ENCODE results near the gene SPEG. TPM values are rescaled to one million over a fixed set of nuclear protein-coding genes. Genes with fewer than 3 reads are reported as not detected.
A peak's percentile ranks its signal among the peaks of the same experiment; 100 is the strongest.

The SPEG gene
- total and polyA plus RNA-seq, 2 of the 13 experiments (the other 11 are each of a cell fraction or from before 2014, with no cell fraction given) = 0.18 to 0.24 TPM

DNA sequence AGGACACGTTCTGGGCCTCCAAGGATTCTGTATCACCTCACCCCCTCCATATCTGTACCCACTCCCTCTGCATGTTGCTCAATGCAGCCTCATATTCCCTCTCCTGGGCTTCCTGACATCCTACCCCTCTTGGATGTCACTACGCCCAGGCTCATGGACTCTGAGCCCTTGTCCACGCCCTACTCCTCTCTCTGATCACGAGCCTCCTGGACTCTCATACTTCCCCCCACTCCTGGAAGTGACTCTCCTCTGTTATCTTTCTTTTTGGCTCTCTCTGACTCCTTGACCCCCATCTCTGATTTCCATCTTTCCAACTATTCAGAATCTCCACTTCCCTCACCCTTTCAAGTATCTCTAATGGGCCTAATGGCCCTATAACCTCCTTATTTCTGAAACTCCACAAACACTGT is 111.3 kb downstream of the SPEG start (continued):
- TF ChIP-seq PHF20 (CRISPR knock-in tag; IDR thresholded peaks at IDR 0.05) (no peak; the same call in 1 of the 2 replicates), GATAD1 (CRISPR knock-in tag; IDR thresholded peaks at IDR 0.05) (peak; percentile 33; the same call in 1 of the 2 replicates), ZBTB38 (CRISPR knock-in tag; IDR thresholded peaks at IDR 0.05) (peak; percentile 47; the same call in 1 of the 2 replicates), ONECUT2 (CRISPR knock-in tag; IDR thresholded peaks at IDR 0.05) (no peak), HMG20A (CRISPR knock-in tag; IDR thresholded peaks at IDR 0.05; ENCODE audit: borderline replicate concordance) (peak; percentile 83; the same call in 1 of the 2 replicates), ZNF747 (CRISPR knock-in tag; IDR thresholded peaks at IDR 0.05; ENCODE audit: borderline replicate concordance) (no peak), ELF1 (CRISPR knock-in tag; IDR thresholded peaks at IDR 0.05) (peak; percentile 62), BHLHE40 (IDR thresholded peaks at IDR 0.05; ENCODE audit: low read length) (peak; percentile 47; the same call in 1 of the 2 replicates), FOSL2 (CRISPR knock-in tag; IDR thresholded peaks at IDR 0.05) (peak; percentile 63), ZNF350 (CRISPR knock-in tag; IDR thresholded peaks at IDR 0.05; ENCODE audit: borderline replicate concordance, low read depth) (peak; percentile 33; the same call in 1 of the 2 replicates), NCOR1 (IDR thresholded peaks at IDR 0.05; ENCODE audit: borderline replicate concordance, low read length) (peak; percentile 81), HCFC1 (IDR thresholded peaks at IDR 0.05; ENCODE audit: low read depth, low read length) (no peak), SRY (CRISPR knock-in tag; IDR thresholded peaks at IDR 0.05) (no peak), ZBTB8A (CRISPR knock-in tag; IDR thresholded peaks at IDR 0.05; ENCODE audit: borderline replicate concordance, low read depth) (no peak), MAF1 (CRISPR knock-in tag; IDR thresholded peaks at IDR 0.05; ENCODE audit: borderline replicate concordance) (no peak), HOXA7 (CRISPR knock-in tag; IDR thresholded peaks at IDR 0.05) (no peak), SRF (IDR thresholded peaks at IDR 0.05; ENCODE audit: low read depth, low read length) (no peak), ZNF709 (CRISPR knock-in tag; IDR thresholded peaks at IDR 0.05) (no peak), PLRG1 (conservative IDR thresholded peaks at IDR 0.05) (no peak)
- TF ChIP-seq, protein P1, sequence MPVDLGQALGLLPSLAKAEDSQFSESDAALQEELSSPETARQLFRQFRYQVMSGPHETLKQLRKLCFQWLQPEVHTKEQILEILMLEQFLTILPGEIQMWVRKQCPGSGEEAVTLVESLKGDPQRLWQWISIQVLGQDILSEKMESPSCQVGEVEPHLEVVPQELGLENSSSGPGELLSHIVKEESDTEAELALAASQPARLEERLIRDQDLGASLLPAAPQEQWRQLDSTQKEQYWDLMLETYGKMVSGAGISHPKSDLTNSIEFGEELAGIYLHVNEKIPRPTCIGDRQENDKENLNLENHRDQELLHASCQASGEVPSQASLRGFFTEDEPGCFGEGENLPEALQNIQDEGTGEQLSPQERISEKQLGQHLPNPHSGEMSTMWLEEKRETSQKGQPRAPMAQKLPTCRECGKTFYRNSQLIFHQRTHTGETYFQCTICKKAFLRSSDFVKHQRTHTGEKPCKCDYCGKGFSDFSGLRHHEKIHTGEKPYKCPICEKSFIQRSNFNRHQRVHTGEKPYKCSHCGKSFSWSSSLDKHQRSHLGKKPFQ (CRISPR knock-in tag; IDR thresholded peaks at IDR 0.05; ENCODE audit: insufficient replicate concordance) = no peak
- TF ChIP-seq, protein P2, sequence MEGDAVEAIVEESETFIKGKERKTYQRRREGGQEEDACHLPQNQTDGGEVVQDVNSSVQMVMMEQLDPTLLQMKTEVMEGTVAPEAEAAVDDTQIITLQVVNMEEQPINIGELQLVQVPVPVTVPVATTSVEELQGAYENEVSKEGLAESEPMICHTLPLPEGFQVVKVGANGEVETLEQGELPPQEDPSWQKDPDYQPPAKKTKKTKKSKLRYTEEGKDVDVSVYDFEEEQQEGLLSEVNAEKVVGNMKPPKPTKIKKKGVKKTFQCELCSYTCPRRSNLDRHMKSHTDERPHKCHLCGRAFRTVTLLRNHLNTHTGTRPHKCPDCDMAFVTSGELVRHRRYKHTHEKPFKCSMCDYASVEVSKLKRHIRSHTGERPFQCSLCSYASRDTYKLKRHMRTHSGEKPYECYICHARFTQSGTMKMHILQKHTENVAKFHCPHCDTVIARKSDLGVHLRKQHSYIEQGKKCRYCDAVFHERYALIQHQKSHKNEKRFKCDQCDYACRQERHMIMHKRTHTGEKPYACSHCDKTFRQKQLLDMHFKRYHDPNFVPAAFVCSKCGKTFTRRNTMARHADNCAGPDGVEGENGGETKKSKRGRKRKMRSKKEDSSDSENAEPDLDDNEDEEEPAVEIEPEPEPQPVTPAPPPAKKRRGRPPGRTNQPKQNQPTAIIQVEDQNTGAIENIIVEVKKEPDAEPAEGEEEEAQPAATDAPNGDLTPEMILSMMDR (CRISPR knock-in tag; IDR thresholded peaks at IDR 0.05) = peak; percentile 26; the same call in 1 of the 2 replicates
- TF ChIP-seq, protein P3, sequence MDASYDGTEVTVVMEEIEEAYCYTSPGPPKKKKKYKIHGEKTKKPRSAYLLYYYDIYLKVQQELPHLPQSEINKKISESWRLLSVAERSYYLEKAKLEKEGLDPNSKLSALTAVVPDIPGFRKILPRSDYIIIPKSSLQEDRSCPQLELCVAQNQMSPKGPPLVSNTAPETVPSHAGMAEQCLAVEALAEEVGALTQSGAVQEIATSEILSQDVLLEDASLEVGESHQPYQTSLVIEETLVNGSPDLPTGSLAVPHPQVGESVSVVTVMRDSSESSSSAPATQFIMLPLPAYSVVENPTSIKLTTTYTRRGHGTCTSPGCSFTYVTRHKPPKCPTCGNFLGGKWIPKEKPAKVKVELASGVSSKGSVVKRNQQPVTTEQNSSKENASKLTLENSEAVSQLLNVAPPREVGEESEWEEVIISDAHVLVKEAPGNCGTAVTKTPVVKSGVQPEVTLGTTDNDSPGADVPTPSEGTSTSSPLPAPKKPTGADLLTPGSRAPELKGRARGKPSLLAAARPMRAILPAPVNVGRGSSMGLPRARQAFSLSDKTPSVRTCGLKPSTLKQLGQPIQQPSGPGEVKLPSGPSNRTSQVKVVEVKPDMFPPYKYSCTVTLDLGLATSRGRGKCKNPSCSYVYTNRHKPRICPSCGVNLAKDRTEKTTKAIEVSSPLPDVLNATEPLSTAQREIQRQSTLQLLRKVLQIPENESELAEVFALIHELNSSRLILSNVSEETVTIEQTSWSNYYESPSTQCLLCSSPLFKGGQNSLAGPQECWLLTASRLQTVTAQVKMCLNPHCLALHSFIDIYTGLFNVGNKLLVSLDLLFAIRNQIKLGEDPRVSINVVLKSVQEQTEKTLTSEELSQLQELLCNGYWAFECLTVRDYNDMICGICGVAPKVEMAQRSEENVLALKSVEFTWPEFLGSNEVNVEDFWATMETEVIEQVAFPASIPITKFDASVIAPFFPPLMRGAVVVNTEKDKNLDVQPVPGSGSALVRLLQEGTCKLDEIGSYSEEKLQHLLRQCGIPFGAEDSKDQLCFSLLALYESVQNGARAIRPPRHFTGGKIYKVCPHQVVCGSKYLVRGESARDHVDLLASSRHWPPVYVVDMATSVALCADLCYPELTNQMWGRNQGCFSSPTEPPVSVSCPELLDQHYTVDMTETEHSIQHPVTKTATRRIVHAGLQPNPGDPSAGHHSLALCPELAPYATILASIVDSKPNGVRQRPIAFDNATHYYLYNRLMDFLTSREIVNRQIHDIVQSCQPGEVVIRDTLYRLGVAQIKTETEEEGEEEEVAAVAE (CRISPR knock-in tag; IDR thresholded peaks at IDR 0.05; ENCODE audit: borderline replicate concordance) = peak; percentile 68; the same call in 1 of the 2 replicates
- TF ChIP-seq, protein P4, sequence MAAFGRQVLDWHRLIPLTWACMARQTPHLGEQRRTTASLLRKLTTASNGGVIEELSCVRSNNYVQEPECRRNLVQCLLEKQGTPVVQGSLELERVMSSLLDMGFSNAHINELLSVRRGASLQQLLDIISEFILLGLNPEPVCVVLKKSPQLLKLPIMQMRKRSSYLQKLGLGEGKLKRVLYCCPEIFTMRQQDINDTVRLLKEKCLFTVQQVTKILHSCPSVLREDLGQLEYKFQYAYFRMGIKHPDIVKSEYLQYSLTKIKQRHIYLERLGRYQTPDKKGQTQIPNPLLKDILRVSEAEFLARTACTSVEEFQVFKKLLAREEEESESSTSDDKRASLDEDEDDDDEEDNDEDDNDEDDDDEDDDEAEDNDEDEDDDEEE (CRISPR knock-in tag; IDR thresholded peaks at IDR 0.05) = no peak
